ENCODE data around the gene PAFAH2.

DNA sequence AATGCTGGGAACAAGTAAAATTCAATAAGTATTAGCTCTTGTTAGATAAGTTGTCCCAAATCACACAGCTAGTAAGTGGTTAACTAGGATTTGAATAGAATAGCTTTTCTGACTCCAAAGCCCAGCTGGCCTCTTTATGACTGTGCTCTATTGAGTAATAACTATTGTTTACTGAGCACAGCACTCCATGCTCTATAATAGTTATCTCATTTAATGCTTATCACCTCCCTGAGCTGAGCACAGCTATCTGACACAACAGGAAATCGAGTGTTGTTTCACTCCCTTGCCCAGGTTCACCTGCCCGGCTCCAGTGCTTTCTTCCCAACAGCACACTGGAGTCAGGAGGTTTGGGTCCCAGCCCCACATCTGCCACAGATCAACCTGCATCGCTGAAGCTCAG, 52.9 kb downstream of the PAFAH2 start:
- TF ChIP-seq, protein P1, sequence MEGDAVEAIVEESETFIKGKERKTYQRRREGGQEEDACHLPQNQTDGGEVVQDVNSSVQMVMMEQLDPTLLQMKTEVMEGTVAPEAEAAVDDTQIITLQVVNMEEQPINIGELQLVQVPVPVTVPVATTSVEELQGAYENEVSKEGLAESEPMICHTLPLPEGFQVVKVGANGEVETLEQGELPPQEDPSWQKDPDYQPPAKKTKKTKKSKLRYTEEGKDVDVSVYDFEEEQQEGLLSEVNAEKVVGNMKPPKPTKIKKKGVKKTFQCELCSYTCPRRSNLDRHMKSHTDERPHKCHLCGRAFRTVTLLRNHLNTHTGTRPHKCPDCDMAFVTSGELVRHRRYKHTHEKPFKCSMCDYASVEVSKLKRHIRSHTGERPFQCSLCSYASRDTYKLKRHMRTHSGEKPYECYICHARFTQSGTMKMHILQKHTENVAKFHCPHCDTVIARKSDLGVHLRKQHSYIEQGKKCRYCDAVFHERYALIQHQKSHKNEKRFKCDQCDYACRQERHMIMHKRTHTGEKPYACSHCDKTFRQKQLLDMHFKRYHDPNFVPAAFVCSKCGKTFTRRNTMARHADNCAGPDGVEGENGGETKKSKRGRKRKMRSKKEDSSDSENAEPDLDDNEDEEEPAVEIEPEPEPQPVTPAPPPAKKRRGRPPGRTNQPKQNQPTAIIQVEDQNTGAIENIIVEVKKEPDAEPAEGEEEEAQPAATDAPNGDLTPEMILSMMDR (IDR thresholded peaks at IDR 0.05; ENCODE audit: insufficient read depth, low read length, poor library complexity, severe bottlenecking): no peak
- no peak for TF ChIP-seq EZH2phosphoT487 (conservative IDR thresholded peaks at IDR 0.05; ENCODE audit: low read length)
